Measurements from ENCODE around the gene ROR1.

The ROR1 gene

GRCh38 chr1:63902844-63903589 lies 129.2 kb downstream of the ROR1 start (continued):
- TF ChIP-seq ZNF518A (tag by site-specific recombination; conservative IDR thresholded peaks at IDR 0.05; ENCODE audit: low read depth) (no peak), YY1 (tag by site-specific recombination; IDR thresholded peaks at IDR 0.05) (no peak), PRDM10 (tag by site-specific recombination; IDR thresholded peaks at IDR 0.05) (peak; percentile 35; the same call in 1 of the 2 replicates), FEZF1 (tag by site-specific recombination; IDR thresholded peaks at IDR 0.05) (peak; percentile 73), ZFP41 (tag by site-specific recombination; IDR thresholded peaks at IDR 0.05; ENCODE audit: borderline replicate concordance) (no peak), KLF9 (tag by site-specific recombination; IDR thresholded peaks at IDR 0.05; ENCODE audit: low read depth) (no peak), ZNF24 (tag by site-specific recombination; IDR thresholded peaks at IDR 0.05) (0 out of 2 replicates have a peak, but pooled peaks have one; percentile 11), ZNF843 (tag by site-specific recombination; IDR thresholded peaks at IDR 0.05) (no peak), ZNF433 (tag by site-specific recombination; IDR thresholded peaks at IDR 0.05; ENCODE audit: low read depth) (no peak), ZNF311 (tag by site-specific recombination; IDR thresholded peaks at IDR 0.05; ENCODE audit: borderline replicate concordance) (no peak), ZNF660 (tag by site-specific recombination; IDR thresholded peaks at IDR 0.05) (0 out of 2 replicates have a peak, but pooled peaks have one; percentile 38), ZNF776 (tag by site-specific recombination; IDR thresholded peaks at IDR 0.05; ENCODE audit: borderline replicate concordance) (no peak), ZNF23 (tag by site-specific recombination; IDR thresholded peaks at IDR 0.05; ENCODE audit: borderline replicate concordance) (no peak), ZFHX2 (tag by site-specific recombination; conservative IDR thresholded peaks at IDR 0.05) (no peak), ZNF658 (tag by site-specific recombination; IDR thresholded peaks at IDR 0.05) (no peak), ZBTB11 (tag by site-specific recombination; conservative IDR thresholded peaks at IDR 0.05; ENCODE audit: low read depth) (no peak), ZNF398 (tag by site-specific recombination; IDR thresholded peaks at IDR 0.05) (no peak), OSR2 (tag by site-specific recombination; IDR thresholded peaks at IDR 0.05) (no peak), ZNF707 (tag by site-specific recombination; IDR thresholded peaks at IDR 0.05) (no peak), ZBTB48 (tag by site-specific recombination; IDR thresholded peaks at IDR 0.05) (peak; percentile 41; the same call in 1 of the 2 replicates), GLI2 (tag by site-specific recombination; IDR thresholded peaks at IDR 0.05; ENCODE audit: borderline replicate concordance, low read depth) (no peak), ZNF350 (tag by site-specific recombination; IDR thresholded peaks at IDR 0.05) (no peak), EGR2 (tag by site-specific recombination; IDR thresholded peaks at IDR 0.05; ENCODE audit: low read depth) (no peak), ZNF645 (tag by site-specific recombination; IDR thresholded peaks at IDR 0.05) (no peak)

All from HEK293 (cell line).